Activated T-helper 1 cell treated with anti-CD3 and anti-CD28 coated beads, Interleukin-2, amount 50 U/mL, for 16 hours (primary cell): ENCODE measurements around the gene ATP1A3.

Experiments
- DNase-seq, 2 donors: peaks; one replicate each; pipeline ENCODE4 v3.0.0-alpha.2; 2020; ENCODE audit warnings: low read depth in 1 of 2, low spot score in 1 of 2

Gene ATP1A3

DNA sequence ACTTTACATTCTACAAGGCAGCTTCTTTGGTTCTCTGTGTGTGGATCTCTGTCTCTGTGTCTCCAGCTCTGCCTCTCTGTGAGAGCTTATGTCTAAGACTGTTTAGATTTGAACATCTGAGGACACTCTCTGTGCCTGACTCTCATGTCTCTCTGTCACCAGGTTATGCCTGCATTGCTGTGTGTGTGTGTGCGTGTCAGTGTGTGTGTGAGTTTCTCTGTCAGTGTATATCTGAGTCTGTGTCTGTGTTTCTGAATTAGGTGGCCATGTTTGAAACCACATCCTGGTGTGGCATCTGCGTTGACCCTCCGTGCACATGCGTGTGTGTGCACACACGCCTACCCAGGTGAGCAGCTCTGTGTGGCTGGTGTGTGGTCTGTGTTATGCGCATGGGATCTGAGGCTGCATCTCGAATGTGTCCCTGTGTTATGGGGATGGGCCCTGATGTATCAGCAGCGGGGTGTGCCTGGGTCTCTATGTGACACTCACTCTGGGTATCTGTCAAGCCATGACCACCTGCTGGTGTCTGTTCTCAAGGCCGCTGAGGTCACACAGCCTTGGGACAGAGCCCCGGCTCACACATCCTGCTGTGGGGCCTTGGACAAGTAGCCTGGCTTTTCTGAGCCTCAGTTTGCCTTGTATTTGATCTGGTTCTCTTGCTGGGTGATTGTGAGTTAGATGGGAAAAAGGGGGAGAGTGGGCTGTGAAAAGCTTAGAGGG, 6.7 kb downstream of the ATP1A3 start:
- DNase-seq: no peak

DNA sequence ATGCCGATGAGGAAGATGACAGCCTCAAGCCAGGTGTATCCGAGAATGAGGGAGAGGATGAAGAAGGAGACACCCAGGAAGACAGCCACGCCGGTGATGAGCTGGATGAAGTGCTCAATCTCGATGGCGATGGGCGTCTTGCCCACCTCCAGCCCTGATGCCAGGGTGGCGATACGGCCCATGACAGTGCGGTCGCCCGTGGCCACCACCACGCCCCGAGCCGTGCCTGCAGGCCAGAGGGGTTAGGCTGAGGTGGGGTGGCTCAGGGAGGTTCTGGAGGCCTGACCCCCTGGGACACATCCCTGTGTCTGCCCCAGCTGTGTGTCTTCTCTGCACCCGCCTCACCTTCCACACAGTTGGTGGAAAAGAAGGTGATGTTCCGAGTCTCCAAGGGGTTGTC, 9.1 kb downstream of the ATP1A3 start:
- DNase-seq: no peak

DNA sequence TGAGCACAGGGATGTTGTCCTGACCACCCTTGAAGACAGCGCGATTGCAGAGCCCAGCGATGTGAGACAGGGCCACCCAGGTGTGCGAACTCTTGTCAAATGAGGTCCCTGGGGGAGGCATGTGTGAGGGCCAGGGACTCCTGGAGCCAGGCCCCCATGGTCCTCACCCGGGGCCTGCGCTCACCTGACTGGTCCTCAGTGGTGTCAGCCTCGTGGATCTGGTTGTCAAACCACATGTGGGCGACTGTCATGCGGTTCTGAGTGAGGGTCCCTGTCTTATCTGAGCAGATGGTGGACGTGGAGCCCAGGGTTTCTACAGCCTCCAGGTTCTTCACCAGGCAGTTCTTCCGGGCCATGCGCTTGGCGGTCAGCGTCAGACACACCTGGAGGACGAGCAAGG, 12.3 kb downstream of the ATP1A3 start:
- DNase-seq: no peak

DNA sequence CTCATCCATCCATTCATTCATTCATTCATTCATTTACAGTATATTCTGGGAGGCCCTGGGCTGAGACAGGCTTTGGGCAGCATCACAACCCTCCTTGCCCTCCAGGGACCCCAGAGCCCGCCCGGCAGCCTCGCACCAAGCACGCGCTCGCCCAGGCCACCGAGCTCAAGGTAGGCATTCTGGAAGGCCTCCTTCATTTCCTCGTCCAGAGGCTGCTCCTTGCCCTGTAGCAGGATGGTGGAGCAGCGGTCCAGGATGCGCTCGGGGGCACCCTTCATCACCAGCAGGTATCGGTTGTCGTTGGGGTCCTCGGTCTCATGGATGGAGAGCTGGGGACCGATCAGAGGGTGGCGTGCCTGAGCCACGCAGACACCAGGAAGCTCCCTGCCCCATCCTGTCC, 15.6 kb downstream of the ATP1A3 start:
- DNase-seq: no peak

DNA sequence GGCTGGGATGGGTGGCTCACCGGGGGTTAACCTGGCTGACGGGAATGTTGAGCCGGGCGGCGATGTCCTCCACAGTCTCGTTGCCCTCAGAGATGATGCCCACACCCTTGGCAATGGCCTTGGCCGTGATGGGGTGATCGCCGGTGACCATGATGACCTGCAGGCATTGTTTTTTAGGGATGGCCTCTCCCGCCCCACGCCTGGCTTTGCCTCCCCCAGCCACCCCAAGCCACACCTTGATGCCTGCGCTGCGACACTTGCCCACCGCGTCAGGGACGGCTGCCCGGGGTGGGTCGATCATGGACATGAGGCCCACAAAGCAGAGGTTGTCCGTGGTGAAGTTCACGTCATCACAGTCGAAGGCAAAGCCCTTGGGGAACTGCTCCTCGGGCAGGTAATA, 16.1 kb downstream of the ATP1A3 start:
- DNase-seq: no peak

DNA sequence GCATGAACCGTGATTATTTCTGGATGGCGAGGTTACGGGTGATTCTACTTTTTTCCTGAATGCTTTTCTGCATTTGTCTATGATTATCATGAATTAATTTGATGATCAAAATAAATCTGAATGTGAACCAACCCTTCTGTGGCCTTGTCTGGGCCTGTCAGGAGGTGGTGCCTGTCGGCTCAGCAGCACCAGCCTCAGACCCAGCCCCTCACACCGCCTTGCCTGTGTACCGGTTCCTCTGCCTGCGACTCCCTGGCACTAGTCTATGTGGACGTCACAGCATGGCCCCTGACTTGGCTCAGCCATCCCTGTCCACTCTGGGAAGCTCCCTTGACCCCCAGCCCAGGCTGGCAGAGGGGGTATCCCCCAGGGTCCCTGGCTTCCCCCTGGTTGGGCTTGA, 19.4 kb downstream of the ATP1A3 start:
- DNase-seq: no peak

DNA sequence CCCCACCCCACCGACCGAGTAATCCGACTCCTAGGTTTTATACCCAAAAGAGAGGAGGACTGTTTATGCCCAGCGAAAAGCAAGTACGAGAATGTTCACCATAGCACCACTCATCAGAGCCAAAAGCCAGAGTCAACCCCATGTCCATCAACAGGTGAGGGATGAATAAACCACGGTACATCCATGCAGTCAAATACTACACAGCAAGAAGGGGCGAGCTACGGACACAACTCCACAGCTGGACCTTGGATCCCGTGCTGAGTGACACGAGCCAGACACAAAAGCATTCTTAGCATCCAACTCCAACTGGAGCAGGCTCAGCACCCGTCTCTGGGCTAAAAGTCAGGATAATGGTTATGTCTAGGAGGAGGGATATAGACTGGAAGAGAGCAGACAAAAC, 22.7 kb downstream of the ATP1A3 start:
- DNase-seq: no peak

DNA sequence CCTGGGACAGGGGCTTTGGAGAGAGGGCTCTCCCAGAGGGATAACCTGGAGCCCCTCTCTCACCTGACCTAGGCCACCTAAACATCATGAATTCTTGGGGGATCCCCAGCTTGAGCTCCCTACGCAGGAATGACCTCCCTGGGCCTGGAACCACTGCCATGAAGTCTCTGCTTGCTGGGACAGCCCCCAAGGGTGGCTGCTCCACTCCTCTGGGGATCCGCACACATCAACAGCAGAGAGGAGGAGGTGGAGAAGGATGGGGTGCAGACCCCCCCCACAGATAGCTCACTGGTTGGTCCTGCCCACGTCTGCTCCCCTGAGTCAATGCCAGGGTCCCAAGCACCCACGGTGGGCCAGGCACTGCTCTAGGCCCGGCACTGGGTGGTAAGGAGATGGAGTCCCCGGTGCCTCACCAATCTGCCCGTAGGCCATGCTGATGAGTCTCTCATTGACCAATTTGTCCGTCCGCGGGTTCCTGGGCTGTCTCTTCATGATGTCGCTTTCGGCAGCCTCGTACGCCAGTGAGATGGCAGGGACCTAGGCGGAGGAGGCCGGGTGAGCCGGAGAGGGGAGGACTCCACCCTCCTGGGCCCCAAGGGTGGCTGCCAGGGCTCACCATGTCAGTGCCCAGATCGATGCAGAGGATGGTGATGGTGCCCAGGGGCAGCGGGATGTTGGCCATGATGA, 24.1 kb downstream of the ATP1A3 start:
- DNase-seq: no peak

DNA sequence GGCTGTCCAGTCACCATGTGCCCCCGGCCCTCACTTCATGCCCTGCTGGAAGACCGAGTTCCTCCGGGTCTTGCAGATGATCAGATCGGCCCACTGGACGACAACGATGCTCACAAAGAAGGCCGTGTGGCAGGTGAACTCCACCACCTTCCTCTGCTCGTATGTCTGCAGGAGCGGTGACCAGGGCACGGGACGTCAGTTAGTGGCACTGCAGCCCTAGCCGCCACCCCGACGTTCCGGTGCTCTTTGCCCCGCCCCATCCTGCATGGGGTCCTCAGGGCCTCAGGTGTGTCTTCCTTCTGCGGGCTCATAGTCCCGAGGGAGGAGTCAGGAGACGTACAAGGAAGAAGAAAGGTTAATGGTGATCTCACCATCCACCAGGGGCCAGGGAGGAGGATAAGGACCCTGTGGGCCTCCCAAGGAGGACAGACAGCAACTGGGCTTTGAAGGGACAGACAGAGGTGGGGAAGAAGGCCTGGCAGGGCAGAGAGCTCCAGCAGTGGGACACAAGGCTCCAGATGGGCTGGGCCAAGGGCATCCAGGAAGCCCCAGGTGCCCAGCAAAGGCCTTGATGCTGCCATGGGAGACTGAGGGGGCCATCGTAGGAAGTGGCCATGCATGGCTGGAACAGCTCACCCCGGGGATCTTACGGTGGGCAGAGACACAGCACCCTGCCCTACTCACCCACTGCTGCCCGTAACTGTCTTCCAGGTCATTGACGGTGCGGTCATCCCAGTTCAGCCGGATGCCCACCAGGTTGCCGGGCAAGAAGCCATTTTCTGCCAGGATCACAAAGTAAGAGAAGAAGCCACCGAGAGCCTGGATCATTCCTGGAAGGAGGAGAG, 25.1 kb downstream of the ATP1A3 start:
- no peak for DNase-seq

DNA sequence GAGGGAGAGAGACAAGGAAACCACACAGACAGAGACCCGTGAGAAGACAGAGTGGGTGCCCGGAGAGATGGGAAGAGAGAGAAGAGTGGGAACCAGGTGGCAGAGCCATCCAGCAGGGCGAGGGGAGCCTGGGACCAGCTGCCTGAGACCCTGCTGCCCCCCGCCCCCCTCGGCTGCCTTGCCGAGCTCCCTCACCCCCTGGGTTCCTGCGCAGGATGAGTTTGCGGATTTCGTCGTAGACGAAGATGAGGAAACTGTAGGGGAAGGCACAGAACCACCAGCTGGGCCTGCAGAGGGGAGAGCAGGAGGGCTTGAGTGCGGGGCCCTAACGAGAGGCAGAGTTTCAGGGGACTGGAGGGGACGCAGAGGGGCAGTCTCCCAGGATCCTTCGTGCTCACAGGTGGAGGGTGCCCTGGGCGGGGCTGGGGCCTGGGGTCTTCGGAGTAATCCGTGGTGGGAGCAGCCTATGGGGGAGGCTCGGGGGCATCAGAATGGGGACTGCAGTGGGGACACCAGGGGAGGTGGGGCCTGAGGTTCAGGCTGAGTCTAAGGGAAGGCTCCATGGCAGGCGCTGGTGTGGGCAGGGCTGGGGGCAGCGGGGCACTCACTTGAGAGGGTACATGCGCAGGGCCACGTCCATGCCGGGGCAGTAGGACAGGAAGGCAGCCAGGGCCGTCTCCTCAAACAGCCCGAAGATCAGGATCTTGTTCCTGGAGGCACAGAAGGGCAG, 26.8 kb downstream of the ATP1A3 start:
- DNase-seq: no peak

DNA sequence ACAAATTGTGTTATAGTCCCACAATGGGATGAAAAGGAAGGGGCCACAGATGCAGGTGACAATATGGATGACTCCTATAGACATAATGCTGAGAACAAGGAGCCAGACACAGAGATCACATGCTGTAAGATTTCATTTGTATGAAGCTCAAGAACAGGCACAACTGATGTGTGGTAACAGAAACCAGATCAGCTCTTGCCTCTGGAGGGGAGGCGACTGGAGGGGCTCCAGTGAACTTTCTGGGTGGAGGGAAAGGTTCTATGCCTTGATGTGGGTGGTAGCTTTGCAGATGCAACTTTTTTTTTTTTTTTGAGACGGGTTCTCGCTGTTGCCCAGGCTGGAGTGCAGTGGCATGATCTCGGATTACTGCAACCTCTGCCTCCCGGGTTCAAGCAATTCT, 28.9 kb downstream of the ATP1A3 start:
- DNase-seq: no peak

DNA sequence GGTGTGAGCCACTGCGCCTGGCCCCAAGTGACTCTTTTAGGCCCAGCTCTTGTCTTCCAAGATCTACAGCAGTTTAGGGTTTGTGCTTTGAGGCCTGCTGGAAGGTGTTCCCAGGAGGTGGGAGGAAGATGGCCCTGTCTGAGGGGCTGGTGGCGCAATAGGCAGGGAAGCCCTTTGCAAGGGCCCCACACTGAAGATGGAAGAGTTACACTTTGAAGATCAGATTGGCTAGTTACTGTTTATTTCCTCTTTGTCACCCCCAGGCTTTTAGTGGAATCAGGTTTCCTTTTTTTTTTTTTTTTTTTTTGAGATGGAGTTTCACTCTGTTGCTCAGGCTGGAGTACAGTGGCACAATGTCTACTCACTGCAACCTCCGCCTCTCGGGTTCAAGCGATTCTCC, 33.1 kb downstream of the ATP1A3 start:
- DNase-seq: no peak

DNA sequence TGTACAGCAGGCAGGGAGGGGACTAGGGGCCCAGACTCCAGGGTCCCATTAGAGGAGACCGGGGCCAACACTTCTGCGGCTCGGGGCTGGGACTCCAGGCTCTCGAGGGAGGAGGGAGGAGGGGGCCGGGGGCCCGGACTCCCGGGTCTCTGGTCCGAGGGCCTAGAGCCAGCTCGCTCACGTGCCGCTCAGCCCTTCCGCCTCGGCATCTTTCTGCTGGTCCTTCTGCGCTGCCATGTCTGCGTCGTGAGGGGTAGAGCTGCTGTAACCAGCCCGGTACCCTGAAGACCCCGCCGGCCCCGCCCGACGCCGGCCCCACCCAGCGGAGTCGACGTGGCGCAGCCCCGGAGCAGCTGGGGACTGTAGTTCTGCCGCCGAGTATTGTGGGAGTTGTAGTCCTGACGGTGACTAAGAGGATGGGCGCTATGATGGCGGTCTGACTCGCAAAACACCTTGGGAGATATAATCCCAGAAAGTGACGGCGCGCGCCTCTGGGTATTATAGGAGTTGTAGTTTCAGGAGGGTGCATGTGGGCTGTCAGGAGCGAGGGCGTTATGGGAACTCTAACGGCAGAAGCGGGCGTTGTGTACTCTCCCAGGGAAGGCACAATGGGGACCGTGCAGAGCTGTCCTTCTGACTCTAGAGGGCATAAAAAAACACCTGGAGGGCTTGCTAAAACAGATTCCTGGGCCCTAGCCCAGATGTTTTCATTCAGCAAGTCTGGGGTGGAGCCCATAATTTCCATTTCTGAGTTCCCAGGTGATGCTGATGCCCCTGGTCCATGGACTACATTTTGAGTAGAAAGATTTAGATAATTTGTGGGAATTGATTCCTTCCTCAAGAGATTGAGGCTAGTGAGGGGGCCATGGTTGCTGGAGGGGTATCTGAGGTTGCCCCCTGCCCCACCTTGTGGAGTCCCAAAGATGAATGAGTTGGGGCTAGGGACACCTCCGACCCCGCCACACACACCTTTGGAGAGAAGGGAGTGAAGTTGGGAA, 34.7 kb downstream of the ATP1A3 start, which contains the start of gene RABAC1:
RABAC1 (minus strand) TSS at position 266 of the 998 bp plus-strand sequence; CDS start at position 237, 29 bp downstream.
- DNase-seq: peak; percentile 72 to 79

DNA sequence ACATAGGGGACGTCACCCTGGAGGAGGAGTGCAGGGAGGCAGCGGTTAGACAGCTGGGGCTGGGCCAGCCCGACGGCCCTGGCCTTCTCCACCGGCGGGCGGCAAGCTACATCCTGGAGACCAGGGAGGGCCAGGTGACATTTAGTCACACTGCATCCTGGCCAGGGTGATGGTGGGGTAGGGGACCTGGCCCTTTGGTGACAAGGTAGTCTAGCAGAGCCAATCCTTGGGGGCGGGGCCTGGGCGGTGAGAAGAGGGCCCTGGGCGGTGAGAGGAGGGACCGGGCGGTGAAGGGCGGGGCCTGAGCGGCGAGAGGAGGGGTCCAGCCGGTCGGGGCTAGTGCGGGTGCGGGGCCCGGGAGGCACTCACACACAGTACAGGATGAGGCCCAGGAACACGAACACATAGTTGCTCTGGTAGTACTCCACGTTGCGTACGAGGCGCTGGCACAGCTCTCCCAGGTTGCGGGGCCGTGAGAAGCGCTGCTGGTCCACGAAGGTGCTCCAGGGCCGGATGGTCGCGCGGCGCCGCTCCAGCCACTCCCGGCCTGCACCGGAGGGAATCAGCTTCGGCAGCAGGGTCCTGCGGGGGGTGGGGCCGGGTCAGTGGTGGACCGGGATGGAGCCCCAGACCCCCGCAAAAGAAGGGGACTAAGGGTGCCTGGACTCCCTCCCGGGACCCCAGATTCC, 35.5 kb downstream of the ATP1A3 start:
- peak; percentile 65 to 71 for DNase-seq

DNA sequence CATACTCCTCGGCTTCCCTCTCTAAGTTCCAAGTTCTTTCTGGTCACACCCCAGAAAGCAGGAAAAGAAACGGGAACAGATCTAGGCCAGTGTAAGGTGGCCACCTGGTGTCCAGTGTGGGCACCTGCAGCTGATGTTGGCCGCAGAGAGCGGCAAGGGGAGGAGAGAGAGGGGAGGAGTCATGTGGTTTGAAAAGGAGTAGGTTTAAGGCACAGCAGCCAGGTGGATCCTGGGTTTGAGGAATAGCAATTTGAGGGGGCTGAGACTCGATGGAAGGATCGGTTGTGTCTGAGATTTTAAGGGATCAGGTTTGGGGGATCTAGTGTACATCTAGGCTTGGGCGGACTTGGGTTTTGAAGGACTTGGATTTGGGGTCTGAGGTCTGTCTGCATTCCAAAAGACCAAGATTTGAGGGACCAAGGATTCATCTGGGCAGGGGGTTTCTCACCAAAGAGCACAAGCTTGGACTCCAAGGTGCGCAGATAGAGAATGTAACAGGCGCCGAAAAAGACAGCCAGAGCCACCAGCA, 36.1 kb downstream of the ATP1A3 start:
- no peak for DNase-seq

DNA sequence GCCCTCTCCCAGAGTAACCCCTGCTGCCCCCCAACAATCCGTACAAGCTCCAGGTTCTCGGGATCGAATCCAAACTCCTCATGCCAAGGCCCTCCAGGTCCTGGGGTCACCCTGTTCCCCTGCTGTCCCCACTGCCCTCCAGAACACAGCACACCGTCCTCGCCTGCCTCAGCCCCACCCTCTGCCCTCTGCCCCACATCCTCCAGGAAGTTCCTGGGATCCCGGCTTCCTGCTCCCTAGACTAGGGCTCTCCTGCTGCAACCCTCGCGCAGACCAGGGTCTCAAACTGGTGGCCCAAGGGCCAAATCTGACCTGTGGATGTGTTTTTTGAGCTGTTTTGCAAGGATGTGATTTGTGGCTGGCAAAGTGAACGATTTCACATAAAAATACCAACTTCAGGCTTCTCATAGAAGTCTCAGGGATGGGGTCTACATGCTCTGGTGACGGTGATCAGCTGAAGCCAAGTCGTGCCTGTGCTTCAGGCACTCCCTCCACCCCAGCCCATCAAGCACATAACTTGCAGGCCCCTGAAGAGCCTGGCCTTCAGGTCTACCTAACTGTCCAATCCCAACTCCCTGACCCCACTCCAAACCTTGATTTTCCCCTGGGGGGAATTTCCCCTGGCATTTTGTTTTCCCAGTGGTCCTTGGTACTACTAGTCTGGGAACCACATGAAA, 36.7 kb downstream of the ATP1A3 start:
- no peak for DNase-seq

DNA sequence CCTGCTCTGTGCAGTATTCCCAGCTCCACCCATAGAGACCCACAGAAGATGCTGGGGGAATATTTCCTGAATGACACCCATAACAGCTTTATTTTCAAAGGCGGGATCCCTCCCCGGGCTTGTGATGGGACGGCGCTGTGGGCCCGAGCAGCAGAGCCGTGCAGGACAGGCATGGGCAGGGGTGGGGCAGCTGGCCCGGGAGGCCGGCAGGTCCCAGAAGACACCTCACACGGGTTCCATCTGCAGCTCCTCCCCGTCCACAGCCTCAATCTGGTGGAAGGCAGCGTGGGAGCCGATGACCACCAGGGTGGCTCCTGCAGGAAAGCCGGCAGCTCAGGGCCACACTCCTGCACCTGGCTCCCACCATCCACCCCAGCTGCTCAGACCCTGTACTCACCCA, 37.4 kb downstream of the ATP1A3 start:
- DNase-seq: no peak

DNA sequence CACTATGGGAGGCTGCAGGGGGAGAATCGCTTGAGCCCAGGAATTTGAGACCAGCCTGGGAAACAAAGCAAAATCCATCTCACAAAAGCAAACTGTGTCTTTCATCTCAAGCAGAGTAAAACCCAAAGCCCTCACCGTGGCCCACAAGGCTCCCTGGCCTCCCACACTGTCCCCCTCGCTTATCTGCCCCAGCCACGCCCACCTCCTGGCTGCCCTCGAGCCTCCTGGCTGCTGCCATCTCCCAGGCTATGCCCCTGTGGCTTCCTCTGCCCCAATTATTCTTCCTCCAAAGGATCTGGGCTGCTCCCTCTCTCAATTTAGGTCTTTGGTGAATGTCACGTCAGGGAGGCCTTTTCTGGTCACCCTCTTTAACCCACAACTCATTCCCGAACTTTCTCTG, 38.5 kb downstream of the ATP1A3 start:
- DNase-seq: no peak
